GM21390 (cell line): ENCODE measurements around the gene DKKL1.
"Not testable (repeated sequence)": the region's sequence is repeated elsewhere in the genome, so short reads cannot be mapped to it uniquely, and the experiment has no call there.

Source experiments
- ATAC-seq: cut with Tn5 transposase; IDR thresholded peaks from one replicate; pipeline ENCODE4 v1.9.1; 2021; ENCODE audit not compliant: unreplicated experiment

The DKKL1 gene

GRCh38 chr19:49359851-49360820 lies 3.5 kb upstream of the DKKL1 start:
- no peak for ATAC-seq

- no peak for ATAC-seq
Observed at GRCh38 chr19:49361438-49362047, 2.1 kb upstream of the DKKL1 start.

GRCh38 chr19:49362048-49362928 lies 1.4 kb upstream of the DKKL1 start, which contains the start of gene TEAD2:
TSS of gene TEAD2 (minus strand) at chr19:49362416. CDS start at chr19:49360075, 2,341 bp downstream.
- no peak for ATAC-seq

- no peak for ATAC-seq
Observed at GRCh38 chr19:49362929-49363267, 779 bp upstream of the DKKL1 start.

- no peak for ATAC-seq
Observed at GRCh38 chr19:49364083-49364737, 533 bp downstream of the DKKL1 start.

GRCh38 chr19:49366110-49366509 lies 2.4 kb downstream of the DKKL1 start:
- no peak for ATAC-seq

- no peak for ATAC-seq
Observed at GRCh38 chr19:49368711-49369358, 5.2 kb downstream of the DKKL1 start.

GRCh38 chr19:49371184-49371583 lies 7.5 kb downstream of the DKKL1 start:
- no peak for ATAC-seq

- not testable (repeated sequence) for ATAC-seq
Observed at GRCh38 chr19:49373174-49373573, 9.5 kb downstream of the DKKL1 start.

- ATAC-seq, result no peak
Observed at GRCh38 chr19:49374665-49375434, 11.2 kb downstream of the DKKL1 start.

- no peak for ATAC-seq
Observed at GRCh38 chr19:49378512-49378911, 14.8 kb downstream of the DKKL1 start.

GRCh38 chr19:49380391-49380790 lies 16.7 kb downstream of the DKKL1 start:
- ATAC-seq, result no peak

- no peak for ATAC-seq
Observed at GRCh38 chr19:49382639-49383038, 19.0 kb downstream of the DKKL1 start.

GRCh38 chr19:49383599-49383998 lies 19.9 kb downstream of the DKKL1 start:
- ATAC-seq, result no peak

GRCh38 chr19:49387936-49388372 lies 24.3 kb downstream of the DKKL1 start, which contains the start of gene KASH5:
TSS of gene KASH5 (plus strand) at chr19:49388249. CDS start at chr19:49390884, 2,635 bp downstream.
- no peak for ATAC-seq

- no peak for ATAC-seq
Observed at GRCh38 chr19:49389406-49389805, 25.7 kb downstream of the DKKL1 start.

GRCh38 chr19:49390131-49390928 lies 26.7 kb downstream of the DKKL1 start:
- no peak for ATAC-seq

GRCh38 chr19:49390929-49391359 lies 27.3 kb downstream of the DKKL1 start:
- no peak for ATAC-seq
